Activated naive CD4-positive, alpha-beta T cell treated with anti-CD3 and anti-CD28 coated beads, Interleukin-2, amount 50 U/mL, for 16 hours (primary cell): Measurements from ENCODE around the gene FAAP24.
"Not testable (repeated sequence)": the region's sequence is repeated elsewhere in the genome, so short reads cannot be mapped to it uniquely, and the experiment has no call there.

Source experiments
- DNase-seq: peaks from one replicate; pipeline ENCODE4 v3.0.0-alpha.2; 2020

FAAP24 gene

DNA sequence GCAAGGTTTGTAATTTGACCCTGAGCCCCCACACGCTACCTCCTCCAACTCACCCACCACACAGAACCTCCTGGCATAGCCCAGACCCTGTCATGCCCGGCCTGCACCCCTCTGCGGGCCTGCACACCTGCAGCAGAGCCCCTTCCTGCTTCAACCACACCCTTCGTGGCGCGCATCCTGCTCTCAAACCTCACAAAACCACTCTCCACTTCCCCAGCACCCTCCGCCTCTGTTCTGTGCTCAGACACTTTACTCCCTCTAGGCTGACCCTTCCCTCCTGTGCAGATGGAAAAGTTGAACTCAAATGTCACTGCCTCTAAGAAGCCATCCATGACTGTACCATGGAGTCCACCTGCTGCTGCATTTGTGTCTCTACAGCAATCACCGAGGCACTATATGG, 28.5 kb downstream of the FAAP24 start:
- DNase-seq = no peak

DNA sequence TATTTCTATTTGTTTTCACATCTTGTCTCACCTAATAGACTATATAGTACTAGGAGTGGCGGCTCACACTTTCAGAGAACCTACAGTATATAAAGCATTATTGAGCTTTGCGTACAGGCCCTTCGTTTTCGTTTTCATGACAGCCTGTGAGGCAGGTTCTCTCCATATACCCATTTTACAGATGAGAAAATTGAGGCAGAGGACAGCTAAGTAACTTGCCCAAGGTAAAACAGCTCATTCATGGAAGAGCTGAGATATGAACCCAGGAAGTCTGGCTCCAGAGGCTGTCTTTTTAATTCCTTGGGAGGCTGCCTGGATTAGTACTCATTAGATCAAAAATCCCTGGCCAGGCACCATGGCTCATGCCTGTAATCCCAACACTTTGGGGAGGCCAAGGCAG, 28.9 kb downstream of the FAAP24 start:
- DNase-seq = no peak

DNA sequence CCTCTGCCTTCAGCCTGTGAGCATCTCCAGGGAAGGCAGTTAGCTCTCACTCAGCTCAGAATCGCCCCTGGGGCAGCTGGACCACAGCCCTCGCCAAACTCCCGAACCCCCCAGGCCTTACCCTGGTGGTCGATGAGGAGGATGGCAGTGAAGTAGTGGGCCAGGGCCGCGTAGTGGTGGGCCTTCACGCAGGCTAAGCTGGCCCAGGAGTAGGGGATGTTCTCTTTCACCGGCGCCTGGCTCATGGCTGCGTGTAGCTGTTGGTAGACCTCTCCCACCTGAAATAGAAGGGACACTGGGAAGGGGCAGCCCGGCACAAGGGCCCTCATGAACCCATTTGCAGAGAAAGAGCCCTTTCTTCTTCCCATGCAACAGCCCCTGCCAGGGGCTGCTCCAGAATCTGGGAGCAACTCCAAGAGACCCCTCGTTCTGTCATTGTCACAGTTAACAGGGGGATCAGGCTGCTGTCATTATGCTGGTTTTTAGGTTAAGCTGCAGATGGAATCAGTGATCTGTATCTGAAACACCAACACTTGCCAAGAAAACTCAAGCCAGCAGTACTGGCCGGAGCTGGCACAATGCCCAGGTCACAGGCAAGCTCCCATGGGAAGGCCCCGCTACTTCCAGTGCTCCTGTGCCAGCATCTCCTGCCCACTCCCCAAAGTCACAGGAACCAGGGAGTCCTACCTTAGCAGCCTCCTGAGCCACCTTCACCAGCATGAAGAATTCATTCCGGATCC, 30.3 kb downstream of the FAAP24 start:
- not testable (repeated sequence) for DNase-seq

DNA sequence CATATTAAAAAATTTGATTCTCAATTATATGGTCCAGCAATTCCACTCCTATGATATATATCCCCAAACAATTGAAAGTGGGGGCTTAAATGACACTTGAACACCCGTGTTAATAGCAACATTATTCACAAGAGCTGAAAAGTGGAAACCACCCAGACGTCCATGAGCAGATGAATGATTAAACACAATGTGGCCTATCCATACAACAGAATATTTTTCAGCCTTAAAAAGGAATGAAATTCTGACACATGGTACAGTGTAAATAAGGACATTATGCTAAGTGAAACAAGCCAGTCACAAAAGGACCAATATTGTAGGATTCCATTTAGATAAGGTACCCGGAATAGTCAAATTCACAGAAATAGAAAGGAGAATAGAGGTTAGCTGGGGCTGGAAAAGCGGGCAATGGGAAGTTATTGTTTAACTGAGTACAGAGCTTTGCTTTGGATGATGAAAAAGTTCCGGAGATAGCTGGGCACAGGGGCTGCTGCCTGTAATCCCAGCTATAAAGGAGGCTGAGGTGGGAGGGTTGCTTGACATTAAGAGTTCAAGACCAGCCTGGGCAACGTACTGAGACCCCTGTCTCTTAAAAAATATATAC, 31.5 kb downstream of the FAAP24 start:
- not testable (repeated sequence) for DNase-seq

DNA sequence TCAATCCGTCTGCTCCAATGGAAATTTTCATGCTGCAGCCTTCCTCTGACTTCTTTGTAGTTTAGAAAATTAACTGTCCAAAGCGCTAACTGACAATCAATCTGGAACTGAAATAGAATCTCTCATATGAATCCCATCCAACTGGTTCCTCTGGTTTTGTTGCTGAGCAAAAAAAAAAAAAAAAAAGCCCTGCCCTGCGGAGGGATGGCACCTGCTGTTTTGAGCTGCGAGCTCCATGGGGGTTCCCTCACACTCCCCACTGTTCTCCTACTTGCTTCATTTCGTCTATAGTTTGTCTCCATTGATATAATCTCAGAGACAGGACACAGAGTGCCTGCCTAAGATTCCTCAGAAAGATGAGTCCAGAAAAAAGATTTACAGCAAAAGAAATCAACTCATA, 33.4 kb downstream of the FAAP24 start:
- no peak for DNase-seq

DNA sequence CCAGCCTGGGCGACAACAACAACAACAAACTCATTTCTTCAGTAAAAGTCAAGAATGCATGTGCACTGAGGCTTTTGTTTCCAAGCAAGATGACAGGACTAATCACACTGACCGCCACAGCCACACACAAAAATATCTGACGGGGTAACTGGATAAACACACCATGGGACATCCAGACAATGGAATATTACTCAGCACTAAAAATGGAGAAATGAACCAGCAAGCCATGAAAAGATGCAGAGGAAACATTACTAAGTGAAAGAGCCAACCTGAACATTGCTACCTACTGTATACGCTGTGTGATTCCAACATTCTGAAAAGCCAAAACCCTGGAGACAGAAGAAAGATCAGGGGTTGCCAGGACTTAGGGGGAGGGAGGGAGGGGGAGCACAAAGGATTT, 36.7 kb downstream of the FAAP24 start:
- no peak for DNase-seq

DNA sequence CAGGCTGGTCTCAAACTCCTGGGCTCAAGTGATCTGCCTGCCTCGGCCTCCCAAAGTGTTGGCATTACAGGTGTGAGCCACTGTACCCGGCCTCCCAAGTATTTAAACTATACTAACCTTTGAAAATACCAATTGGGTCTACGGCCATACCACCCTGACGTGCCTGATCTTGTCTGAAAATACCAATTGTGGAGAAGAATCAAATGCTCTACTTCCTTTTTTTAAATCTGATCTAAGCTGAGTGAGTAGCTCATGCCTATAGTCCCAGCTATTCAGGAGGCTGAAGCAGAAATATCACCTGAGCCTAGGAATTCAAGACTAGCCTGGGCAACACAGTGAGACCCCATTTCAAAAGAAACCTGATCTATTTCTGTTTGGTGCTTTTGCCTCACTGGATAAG, 38.8 kb downstream of the FAAP24 start:
- not testable (repeated sequence) for DNase-seq

DNA sequence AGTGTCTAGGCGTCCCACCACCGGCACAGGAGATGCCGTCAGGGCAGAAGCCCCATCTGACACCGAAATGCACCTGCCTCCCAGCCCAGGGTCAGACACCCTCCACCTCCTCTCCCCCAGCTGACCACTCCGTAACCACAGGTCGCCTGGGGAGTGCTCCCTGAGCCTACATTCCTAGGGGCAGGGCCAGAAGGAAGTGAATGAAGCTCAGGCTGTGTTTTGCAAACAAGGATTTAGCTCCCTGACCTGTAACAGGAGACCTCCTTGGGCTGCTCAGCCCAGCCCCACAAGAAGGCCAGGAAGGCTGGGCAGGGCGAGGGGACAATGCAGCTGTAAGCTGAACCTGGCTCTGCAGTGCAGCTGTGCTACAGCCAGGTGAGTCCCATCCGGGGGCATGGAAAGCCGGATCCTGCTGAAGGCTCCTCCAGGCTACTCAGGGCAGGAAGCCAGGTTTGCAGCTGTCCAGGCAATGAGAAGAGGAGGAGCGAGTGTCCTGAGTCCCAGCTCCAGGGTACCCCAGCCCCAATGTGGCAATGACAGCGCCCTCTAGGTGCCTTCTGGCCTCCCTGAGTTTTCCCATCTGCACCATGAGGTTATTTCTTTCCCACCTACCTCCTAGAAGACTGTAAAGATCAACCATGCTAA, 50.6 kb downstream of the FAAP24 start:
- no peak for DNase-seq

DNA sequence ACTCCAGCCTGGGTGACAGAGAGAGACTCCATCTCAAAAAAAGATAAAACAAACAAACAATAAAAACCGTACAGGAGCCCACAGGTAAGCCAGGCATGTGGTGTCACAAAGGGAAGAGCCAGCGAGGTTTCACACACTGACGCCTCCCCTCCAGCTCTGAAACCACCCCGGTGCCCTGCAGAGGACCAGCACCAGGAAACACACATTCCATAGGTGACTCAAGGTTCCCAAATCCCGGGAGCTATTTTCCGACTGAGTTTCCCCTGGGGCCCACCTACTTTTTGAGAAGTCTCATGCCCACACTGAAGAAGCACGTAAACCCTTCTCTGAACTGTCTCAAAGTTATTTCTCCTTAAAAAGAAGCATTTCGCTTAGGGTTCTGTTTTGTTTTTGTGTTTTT, 52.4 kb downstream of the FAAP24 start:
- DNase-seq = no peak

DNA sequence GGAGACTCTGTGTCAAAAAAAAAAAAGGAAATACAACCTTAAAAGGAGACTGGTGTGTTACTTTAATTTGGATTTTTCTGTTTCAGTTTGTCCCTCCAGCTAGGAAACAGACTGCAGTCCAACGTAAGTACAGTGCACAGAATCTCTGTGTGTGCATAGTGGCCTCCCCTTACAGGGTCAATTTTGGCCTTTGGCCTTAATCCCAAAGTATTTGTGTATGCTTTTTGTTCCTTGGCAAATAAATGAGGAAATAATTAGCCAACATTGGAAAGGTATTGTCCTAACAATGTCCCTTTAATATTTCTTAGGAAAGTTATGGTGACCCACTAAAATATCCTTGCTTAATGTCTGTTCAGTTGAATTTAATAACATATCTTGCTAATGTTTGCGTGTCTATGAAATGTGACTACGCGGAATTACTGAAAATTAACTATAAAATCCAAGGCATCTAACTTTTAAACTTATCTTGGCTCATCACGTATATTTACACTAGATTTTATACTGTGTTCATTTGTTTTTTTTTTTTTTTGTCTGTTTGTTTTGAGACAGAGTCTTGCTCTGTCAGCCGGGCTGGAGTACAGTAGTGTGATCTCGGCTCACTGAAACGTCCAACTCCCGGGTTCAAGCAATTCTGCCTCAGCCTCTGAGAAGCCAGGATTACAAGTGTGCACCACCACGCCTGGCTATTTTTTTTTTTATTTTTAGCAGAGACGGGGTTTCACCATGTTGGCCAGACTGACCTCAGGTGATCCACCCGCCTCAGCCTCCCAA, 53.6 kb downstream of the FAAP24 start:
- not testable (repeated sequence) for DNase-seq

DNA sequence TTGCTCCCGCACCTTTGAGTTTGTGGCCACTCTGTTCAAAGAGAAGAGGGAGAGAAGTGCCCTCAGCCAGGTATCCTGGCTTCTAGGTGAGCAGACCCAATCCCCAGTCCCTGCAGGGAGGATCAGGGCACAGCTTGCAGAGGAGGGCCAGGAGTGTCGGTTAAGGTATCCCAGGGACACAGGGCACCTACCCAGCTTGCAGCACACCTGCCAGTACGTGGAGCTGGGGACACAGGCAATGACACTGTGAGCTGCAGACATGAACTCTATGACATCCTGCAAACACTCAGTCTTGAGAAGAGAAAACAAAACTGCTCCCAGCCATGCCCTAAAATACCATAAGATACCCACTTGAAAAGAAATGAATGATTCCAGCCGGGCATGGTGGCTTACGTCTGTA, 54.6 kb downstream of the FAAP24 start:
- DNase-seq = not testable (repeated sequence)
